HL-60 (cell line): ENCODE data around the gene DNAJC15.

Experiments
- GABPA ChIP-seq: IDR thresholded peaks from 2 replicates; pipeline ENCODE4 v1.6.1; 2012; ENCODE audit warnings: low read depth
- POLR2AphosphoS5 ChIP-seq: IDR thresholded peaks from 2 replicates; pipeline ENCODE4 v1.6.1; 2012; ENCODE audit warnings: low read depth
- TF ChIP-seq, protein P1 (sequence below): IDR thresholded peaks from one replicate; pipeline ENCODE4 v1.5.1; 2011; ENCODE audit warnings: low read length, control low read depth, inconsistent platforms; ENCODE audit not compliant: insufficient read depth

DNA sequence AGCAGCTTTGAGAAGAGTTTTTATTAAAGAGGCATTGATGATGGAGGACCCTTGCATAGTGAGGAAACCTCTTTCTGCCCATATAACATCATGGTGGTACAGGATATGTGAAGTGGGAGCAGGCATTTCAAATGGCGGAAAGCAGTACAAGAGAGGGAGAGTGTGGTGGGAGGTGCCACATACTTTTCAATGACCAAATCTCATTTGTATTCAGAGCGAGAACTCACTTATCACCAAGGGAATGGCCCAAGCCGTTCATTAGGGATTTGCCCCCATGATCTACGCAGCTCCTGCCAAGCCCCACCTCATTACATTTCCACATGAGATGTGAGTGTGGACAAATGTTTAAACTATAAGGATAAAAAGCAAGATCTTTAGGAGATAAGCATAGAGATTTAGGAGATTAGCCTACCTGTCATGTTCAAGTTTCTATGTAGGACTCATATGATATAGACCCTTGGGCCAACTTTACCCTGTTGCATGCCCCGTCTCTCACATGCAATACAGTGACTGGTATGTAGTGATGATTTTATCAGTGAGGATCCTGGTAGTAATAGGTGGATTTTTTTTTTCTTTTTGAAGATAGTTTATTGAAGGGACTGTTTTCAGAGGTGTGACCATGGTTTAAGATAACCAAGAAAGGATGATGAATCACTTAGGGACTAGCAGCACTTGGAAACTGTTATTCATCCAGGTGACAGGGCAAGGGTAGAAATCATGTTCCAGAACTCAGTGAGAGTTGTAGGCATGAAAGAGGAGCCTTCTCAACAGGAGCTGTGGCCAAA, 38.3 kb downstream of the DNAJC15 start:
- TF ChIP-seq, protein P1, sequence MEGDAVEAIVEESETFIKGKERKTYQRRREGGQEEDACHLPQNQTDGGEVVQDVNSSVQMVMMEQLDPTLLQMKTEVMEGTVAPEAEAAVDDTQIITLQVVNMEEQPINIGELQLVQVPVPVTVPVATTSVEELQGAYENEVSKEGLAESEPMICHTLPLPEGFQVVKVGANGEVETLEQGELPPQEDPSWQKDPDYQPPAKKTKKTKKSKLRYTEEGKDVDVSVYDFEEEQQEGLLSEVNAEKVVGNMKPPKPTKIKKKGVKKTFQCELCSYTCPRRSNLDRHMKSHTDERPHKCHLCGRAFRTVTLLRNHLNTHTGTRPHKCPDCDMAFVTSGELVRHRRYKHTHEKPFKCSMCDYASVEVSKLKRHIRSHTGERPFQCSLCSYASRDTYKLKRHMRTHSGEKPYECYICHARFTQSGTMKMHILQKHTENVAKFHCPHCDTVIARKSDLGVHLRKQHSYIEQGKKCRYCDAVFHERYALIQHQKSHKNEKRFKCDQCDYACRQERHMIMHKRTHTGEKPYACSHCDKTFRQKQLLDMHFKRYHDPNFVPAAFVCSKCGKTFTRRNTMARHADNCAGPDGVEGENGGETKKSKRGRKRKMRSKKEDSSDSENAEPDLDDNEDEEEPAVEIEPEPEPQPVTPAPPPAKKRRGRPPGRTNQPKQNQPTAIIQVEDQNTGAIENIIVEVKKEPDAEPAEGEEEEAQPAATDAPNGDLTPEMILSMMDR: no peak
- no peak for TF ChIP-seq POLR2AphosphoS5
- TF ChIP-seq GABPA: no peak
